Measurements from ENCODE around the gene IFI6. TPM values are rescaled to one million over a fixed set of nuclear protein-coding genes. Genes with fewer than 3 reads are reported as not detected.
"Not testable (repeated sequence)": the region's sequence is repeated elsewhere in the genome, so short reads cannot be mapped to it uniquely, and the experiment has no call there.

The IFI6 gene
- total and polyA plus RNA-seq, 10 donors = 41.6 to 85.8 (median 62.7) TPM

DNA sequence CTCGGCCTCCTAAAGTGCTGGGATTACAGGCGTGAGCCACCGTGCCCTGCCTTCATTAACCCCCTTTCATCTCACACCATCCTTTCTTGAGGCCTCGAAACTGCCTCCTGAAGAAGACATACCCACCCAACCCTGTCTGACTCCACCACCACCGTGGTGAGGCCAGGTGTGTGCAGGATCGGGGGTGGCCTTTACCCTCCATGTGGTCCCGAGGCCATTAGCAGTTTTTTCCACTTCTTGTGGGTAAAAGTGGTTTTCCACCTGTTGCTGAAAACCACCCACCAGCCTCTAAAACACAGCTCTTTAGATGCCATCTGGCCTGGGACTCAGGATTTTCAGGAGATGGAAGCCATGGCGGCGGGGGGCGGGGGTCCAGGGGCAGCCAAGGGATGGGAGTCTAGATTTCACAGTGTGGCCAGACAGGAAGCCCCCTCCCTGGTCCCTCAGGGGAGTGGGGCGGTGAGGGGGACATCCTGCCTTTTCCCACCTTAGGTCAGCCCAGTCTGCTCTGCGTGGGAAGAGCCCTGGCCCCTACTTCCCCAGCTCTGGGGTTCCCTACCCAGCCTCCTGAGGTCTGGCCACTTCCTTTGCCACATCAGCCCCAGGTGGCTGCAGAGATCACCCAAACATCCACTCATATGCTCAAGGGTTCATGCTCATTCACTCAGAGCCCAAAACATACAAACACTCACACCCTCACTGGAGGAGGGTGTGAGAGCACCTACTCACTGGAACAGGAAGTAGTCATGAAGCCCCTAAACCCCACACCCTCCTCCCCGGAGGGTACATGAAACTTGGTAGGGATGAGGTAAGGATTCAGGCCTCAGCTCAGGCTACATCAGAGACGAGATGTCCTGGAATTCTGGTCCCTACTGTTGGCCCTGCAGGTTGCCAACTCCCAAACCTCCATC, 39.4 kb downstream of the IFI6 start:
- peaks cover 67 to 100% (median 97%) of the 10 kb centered on the region in 6 donors for H3K4me1 ChIP-seq
- H3K4me3 ChIP-seq = peak overlapping the region in 7 of 8 donors; percentile 4 to 74 (median 48)
- H3K36me3 ChIP-seq = no peaks in the 10 kb centered on the region
- TF ChIP-seq POLR2A (IDR thresholded peaks at IDR 0.05) (no peak), POLR2AphosphoS5 (IDR thresholded peaks at IDR 0.05) (peak; percentile 60 to 79 (median 67))
- H3K27me3 ChIP-seq (replicated peaks in 1 of 7) = no peaks in the 10 kb centered on the region
- intact Hi-C loops (cut with DNase I; ENCODE audit: low total_unique reads) = no loop called here
- peak; percentile 85 for DNase-seq
- no peaks in the 10 kb centered on the region for H3K9me3 ChIP-seq
- WGBS, 5 donors = 20 to 40% (median 27%) methylated on average over 14 of the region's 14 CpGs
- peak overlapping the region; percentile 79 to 98 (median 93) for H3K27ac ChIP-seq

DNA sequence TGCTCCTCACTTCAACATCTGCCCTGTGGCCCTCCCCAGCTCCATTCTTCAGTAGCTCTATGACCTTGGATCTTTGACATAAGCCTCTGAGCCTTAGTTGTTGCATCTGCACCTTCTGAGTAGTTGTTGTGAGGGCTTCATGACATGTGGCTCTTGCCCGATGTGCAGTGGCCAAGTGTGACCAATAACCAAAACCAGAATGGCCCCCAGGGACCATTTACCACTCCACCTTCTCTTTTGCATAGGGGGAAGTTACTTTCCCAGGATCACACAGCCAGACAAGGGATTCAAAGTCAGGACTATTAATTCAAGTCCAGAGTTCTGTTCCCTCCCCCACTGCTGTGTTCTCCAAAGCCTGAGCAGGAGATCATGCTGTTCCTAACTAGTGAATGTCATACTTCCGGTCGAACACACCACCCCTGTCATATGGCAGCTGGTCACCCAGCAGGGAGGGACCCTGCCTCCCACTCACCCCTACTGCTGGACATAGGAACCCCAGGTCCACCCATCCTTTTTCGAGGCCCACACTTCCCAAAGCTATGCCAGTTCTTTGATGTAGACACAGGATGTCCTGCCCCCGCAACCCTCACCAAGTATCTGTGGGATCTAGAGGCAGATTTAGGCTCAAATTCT, 41.0 kb downstream of the IFI6 start:
- WGBS, 5 donors = 19 to 36% (median 25%) methylated on average over 5 of the region's 5 CpGs
- peak overlapping the region; percentile 79 to 98 (median 93) for H3K27ac ChIP-seq
- no peaks in the 10 kb centered on the region for H3K36me3 ChIP-seq
- peak in 2 of 3 donors; percentile 66 for TF ChIP-seq POLR2AphosphoS5 (IDR thresholded peaks at IDR 0.05)
- TF ChIP-seq POLR2A (IDR thresholded peaks at IDR 0.05) = no peak
- TF ChIP-seq, protein P1, sequence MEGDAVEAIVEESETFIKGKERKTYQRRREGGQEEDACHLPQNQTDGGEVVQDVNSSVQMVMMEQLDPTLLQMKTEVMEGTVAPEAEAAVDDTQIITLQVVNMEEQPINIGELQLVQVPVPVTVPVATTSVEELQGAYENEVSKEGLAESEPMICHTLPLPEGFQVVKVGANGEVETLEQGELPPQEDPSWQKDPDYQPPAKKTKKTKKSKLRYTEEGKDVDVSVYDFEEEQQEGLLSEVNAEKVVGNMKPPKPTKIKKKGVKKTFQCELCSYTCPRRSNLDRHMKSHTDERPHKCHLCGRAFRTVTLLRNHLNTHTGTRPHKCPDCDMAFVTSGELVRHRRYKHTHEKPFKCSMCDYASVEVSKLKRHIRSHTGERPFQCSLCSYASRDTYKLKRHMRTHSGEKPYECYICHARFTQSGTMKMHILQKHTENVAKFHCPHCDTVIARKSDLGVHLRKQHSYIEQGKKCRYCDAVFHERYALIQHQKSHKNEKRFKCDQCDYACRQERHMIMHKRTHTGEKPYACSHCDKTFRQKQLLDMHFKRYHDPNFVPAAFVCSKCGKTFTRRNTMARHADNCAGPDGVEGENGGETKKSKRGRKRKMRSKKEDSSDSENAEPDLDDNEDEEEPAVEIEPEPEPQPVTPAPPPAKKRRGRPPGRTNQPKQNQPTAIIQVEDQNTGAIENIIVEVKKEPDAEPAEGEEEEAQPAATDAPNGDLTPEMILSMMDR (IDR thresholded peaks at IDR 0.05 in 8 of 11, conservative IDR thresholded peaks at IDR 0.05 in 3 of 11) = no peak
- H3K4me1 ChIP-seq = peaks cover 68 to 100% (median 100%) of the 10 kb centered on the region in 6 donors
- peak overlapping the region in 4 of 8 donors; percentile 16 to 74 (median 50) for H3K4me3 ChIP-seq
- peak; percentile 84 for DNase-seq
- no peaks in the 10 kb centered on the region for H3K9me3 ChIP-seq
- no peaks in the 10 kb centered on the region for H3K27me3 ChIP-seq (replicated peaks in 1 of 7)
- intact Hi-C loops (cut with DNase I; ENCODE audit: low total_unique reads) = no loop called here

DNA sequence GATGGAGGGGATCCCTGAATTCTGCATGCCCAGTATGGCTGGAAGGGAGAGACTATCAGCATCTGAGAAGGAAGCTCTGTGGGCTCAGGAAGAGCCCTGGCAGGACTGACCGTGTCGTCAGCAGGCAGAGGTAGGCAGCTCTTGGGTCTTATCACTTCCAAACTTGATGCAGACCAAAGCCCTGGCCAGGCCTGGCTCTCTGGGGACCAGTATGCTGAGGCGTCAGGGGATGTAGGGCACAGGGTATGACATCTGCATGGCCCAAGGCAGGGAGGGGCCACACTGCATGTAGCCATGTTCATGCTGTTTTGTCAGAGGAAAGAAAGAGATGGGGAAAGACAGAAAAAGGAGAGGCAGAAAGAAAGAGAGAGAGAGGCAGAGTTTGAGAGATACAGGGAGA, 43.3 kb downstream of the IFI6 start:
- Histone ChIP-seq H3K27me3 (replicated peaks in 1 of 7) (no peaks in the 10 kb centered on the region), H3K27ac (peak overlapping the region; percentile 5 to 98 (median 93)), H3K4me1 (peaks cover 76 to 100% (median 100%) of the 10 kb centered on the region in 6 donors), H3K9me3 (no peaks in the 10 kb centered on the region), H3K4me3 (peak overlapping the region in 1 of 8 donors; percentile 23), H3K36me3 (peaks cover 0 to 11% (median 0%) of the 10 kb centered on the region in 6 donors)
- 29 to 58% (median 40%) methylated on average over 3 of the region's 3 CpGs for WGBS, 5 donors
- TF ChIP-seq, protein P1 (IDR thresholded peaks at IDR 0.05 in 8 of 11, conservative IDR thresholded peaks at IDR 0.05 in 3 of 11) = no peak
- peak in 1 of 3 donors; percentile 28 for TF ChIP-seq POLR2AphosphoS5 (IDR thresholded peaks at IDR 0.05)
- DNase-seq = peak; percentile 71
- intact Hi-C loops (cut with DNase I; ENCODE audit: low total_unique reads) = no loop called here

DNA sequence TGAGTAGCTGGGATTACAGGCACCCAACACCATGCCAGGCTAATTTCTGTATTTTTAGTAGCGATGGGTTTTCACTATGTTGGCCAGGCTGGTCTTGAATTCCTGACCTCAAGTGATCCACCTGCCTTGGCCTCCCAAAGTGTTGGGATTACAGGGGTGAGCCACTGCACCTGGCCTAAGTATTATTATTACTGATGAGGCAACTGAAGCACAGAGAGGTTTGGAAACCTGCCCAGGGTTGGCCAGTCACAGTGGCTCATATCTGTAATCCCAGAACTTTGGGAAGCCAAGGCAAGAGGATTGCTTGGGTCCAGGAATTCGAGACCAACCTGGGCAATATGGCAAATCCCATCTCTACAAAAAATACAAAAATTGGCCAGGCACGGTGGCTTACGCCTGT, 44.3 kb downstream of the IFI6 start:
- H3K9me3 ChIP-seq; H3K27me3 ChIP-seq (replicated peaks in 1 of 7); H3K4me3 ChIP-seq; intact Hi-C loops (cut with DNase I; ENCODE audit: low total_unique reads); DNase-seq: not testable (repeated sequence)
- Histone ChIP-seq H3K4me1 (peaks cover 66 to 100% (median 100%) of the 10 kb centered on the region in 6 donors), H3K36me3 (peaks cover 0 to 21% (median 0%) of the 10 kb centered on the region in 6 donors), H3K27ac (peak overlapping the region in 6 of 8 donors; percentile 36 to 98 (median 92))
- 93 to 98% (median 96%) methylated on average over 4 of the region's 4 CpGs for WGBS, 5 donors

Measured in spleen (tissue), 11 donors.